ENCODE data around the gene CAMTA1.
A peak's percentile ranks its signal among the peaks of the same experiment; 100 is the strongest.
"Not testable (repeated sequence)": the region's sequence is repeated elsewhere in the genome, so short reads cannot be mapped to it uniquely, and the experiment has no call there.

Gene CAMTA1

DNA sequence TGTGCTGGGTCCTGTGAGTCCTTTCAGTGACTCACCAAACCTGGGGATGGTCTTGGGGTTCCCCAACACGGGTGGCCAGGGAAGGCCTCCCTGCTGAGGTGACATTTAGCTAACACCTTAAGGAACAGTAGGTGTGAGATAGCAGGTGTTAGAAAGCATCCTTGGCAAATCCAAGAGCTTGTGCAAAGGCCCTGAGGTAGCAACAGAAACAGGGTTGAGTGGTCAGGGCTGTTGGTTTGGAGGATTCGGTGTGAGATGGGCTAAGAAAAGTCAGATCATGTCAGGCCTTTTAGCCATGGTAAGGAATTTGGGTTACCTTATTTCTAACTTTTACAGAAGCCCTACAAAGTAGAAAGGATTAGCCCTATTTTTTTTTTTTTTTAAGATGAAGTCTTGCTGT is 343.0 kb downstream of the CAMTA1 start:
- DNase-seq: no peak

DNA sequence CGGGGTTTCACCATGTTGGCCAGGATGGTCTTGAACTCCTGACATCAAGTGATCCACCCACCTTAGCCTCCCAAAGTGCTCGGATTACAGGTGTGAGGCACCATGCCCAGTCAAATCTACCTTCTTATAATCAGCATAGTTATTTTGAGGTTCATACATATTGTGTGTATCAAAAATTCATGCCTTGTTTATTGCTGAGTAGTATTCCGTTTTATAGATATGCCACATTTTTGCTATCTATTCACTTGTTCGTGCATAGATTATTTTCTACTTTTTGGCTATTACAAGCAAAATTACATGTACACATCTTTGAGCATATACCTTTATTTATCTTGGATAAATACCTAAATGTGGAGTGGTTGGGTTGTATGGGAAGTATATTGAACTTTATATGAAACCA is 344.9 kb downstream of the CAMTA1 start:
- no peak for DNase-seq

DNA sequence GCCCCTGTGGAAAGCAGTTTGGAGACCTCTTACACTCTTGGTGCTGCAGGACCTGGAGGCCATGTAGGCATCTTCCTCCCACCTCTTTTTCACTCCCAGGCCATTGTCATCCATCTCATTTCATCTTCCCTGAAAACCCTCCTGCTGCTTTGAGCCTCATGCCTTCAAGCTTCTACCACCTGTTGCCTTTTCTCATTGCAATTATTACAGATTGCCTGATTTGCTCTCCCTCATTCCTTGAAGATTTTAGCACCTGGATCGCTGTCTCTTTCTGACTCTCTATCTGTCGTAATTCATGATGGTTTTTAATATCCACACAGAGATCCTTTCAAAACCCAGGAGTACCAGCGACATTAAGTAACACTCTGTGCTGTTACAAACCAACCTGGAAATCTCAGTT is 350.2 kb downstream of the CAMTA1 start:
- DNase-seq: no peak

DNA sequence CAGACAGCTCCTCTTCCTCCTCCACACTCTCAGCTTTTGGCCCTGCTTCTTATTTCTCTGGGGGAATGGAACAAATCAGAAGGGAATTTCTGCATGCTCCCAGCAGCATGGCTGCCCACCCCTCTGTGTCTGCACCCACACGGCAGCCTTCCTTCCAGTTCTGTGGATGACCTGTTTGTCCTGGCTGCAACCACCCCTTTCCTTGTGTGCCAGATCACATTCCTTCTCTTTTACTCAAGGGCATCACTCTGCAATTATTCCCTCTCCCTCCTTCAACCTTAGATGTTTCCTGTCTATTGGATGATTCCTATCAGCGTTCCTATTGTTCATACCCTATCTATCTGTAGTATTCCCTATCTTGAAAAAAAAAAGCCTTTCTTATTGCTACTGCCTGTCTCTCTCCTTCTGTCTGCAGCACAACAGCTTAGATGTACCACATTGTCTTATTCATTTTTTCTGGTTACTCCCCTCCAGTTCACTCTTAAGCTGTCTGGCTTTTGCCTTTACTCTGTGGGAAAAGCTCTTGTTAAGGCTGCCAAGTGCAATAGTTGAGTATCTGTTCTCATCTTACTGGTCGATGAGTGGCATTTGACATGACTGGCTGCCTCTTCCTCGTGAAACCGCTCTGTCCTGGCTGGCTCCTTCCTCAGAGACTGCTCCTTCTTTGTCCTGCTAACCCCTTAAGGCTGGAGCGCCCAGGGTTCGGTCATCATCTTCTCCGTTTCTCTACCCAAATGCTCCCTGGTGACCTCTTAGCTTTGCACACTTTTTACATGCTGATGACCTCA is 351.1 kb downstream of the CAMTA1 start:
- DNase-seq: no peak

DNA sequence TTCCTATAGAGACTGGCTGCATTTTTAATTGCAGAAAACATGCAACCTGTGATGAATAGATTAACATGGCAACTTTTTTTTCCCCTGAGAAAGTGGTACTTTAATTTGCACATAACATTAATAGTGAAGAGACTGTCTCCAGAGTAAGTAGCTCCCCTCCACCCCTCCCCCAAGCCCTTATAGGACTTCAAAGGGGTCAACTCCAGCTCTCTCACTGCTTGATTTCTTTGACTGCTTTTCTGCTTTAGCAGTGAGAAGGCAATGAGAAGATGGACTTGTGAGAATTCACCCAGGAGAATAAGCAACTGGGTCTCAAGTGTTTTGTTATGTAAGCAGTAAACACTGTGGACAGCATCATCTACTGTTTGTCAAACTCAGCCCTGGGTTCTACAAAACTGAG is 355.0 kb downstream of the CAMTA1 start:
- DNase-seq: no peak

DNA sequence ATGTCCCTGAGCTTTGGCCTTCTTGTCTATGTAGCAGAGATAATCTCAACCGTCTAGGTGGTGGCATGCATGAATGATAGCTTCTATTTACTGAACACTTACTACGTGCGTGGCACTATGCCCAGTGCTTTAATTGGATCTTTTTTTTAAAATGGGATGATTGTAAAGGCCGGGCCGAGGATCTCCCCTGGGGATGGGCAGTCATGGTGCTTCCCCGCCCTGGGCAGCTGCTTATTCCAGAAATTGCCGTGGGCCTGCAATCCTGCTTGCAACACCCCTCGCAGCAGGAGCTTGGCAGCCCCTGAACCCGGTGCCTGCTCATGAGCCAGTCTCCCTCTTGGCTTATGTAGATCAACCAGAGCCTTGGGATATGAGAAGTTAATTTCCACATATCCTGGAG is 360.7 kb downstream of the CAMTA1 start:
- no peak for DNase-seq

DNA sequence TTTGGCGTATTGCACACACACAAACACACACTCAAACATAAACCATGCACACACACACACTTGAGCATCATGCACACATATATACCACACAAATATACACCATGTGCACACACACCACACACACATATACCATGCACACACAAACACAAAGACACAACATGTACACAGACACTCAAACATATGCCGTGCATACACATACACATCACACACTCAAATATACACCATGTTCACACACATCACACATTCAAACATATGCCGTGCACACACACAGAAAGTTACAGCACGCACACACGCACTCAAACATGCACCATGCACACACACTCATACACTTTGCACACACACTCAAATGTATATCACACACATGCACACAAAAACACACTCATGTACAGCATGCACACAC is 361.5 kb downstream of the CAMTA1 start:
- DNase-seq: no peak

DNA sequence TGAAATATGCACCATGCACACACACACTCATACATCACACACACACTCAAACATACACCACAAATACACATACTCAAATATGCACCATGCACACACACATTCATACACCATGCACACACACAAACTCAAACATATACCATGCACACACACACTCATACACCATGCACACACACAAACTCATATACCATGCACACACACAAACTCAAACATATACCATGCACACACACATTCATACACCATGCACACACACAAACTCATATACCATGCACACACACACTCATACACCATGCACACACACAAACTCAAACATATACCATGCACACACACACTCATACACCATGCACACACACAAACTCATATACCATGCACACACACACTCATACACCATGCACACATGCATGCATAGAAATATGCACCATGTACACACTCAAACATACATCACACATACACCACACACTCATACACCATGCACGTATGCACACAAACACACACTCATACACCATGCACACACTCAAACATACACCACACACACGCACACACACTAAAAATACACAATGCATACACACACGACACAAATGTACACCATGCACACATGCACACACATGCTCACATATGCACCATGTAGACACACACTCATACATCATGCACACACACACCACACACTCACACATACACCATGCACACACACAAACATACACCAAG is 362.5 kb downstream of the CAMTA1 start:
- DNase-seq: not testable (repeated sequence)

DNA sequence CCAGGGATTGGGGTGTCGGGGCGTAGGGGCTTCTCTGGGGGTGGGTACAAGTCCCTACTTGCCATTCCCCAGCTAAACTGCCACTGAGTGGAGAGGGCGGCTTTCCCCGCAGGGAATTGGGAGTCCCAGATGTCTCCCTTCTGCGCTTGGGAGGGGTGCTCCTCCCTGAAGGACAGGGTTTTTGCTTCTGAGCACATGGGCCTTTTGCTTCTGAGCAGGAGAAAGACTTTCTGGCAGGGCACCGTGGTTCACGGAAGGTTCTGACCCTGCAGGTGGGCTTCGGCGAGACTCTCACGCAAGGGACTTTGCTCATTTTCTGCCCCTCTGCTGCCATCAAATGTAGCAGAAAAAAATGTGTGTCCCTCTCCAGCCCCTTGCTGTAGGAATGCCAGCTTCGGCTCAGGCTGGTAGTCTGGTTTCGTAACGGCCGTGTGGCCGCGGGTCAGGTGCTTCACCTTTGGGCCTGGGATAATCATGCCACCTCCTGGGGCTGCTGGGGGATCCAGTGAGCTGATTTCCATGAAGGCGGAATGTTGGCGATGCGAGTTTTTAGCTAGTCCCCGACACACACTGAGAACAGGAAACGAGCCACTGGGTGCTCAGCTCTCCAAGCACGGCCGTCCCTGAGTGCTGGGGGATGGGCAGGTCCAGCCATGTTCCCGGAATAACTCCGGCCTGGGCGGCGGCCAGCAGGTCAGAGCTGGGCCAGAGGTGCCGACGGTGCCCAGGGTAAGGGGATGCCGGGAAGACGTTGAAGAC is 364.0 kb downstream of the CAMTA1 start:
- no peak for DNase-seq

DNA sequence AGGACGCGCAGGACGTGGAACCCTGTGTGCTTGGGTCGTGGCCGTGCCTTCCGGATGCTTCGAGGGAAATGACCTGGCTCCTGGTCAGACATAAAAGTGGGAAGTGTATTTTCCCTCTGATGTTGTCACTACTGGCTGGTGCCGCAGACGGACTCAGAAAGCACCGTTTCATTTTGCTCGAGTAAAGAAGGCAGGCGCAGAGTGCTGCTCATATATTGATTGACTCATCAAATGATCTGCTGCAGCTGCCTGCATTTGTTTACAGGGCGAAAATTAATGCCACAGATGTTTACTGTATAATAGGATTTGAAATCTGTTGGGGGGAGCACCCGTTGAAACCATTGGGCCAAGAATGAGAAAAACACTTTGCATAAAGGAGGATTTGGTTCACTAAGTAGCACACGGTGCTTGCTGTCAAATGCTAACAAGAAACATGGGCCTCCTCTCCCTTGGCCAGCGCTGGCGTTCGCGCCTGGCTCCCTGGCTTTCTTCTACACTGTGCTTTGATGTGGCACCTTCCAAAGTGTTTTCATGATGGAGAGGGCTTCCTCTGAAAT is 365.5 kb downstream of the CAMTA1 start:
- DNase-seq: no peak

DNA sequence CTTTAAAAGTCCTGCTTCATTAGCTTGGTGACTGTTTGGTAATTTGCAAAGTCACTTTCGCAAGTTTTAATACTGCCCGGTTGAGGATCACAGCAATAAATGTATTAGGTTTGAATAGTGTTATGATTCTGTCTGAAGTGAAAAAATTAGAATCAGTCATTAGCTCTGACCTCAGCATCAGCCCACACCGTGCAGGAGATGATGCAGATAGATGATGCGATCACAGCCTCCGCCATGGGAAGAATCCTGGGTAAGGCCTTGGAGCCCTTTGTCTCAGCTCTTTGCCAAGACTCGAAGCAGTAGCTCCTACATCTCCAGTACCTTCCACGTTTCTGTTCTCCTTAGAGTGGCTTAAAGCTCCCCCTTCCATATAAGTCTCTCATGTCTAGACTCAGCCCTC is 366.7 kb downstream of the CAMTA1 start:
- no peak for DNase-seq

DNA sequence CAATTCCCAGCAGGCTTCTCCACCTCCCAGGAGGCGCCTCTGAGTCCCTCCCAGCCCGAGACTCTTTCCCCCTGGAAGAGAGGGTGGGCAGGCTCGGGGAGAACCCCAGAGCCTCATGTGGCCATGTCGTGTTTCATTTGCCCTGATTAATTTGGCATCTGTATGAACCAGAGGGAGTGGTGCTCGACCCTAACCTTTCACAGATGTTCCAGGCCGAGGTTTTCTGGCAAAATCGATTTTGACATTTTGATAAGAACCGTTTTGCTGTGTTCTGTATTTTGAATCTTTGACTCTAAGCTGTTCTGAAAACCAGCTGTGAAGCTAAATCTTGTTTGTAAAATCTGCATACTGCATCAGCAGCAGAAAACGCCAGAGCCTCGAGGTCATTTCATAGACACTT is 367.4 kb downstream of the CAMTA1 start:
- DNase-seq: no peak

DNA sequence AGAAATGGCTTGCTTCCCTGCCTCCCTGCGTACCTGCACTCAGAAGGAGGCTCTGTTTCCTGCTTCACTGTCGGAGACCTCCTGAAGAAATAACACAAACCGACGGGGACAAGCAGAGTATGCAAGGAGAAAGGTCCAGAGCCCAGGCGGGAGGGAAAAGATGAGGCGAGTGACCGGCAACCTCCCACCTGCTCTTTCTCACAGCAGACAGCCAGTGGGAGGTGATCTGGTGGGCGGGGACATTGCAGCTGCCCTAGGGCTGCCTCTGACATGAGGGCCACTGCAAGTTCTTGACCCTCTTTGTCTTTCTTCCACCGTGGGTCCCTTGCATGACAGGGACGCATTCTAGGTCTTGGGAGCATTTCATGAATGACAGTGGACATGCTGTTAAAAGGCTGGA is 368.2 kb downstream of the CAMTA1 start:
- no peak for DNase-seq

DNA sequence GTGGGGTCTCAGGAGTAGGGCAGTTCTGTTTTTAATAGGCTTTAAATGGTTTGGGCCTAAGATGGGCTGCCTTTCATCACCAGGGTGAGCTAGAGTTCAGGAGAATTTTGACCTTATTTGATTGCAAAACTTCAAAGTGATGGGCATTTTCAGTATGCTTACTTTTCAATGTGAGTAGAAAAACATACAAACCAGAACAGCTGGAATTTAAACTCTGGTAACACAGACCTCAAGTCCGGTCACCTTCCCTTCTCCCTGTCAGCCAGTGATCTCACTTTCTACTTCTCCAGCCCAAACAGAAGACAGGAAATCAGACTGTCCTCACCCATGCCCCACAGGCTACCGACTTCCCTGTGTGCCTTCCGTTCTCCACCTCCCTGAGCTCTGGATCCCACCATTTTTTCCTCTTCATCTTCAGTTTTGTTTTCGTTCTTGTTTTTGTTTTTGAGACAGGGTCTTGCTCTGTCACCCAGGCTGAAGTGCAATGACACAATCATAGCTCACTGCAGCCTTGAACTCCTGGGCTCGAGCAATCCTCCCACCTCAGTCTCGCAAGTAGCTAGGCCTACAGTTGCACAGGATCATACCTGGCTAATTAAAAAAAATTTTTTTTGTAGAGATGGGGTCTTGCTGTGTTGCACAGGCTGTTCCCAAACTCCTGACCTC is 374.0 kb downstream of the CAMTA1 start:
- no peak for DNase-seq

DNA sequence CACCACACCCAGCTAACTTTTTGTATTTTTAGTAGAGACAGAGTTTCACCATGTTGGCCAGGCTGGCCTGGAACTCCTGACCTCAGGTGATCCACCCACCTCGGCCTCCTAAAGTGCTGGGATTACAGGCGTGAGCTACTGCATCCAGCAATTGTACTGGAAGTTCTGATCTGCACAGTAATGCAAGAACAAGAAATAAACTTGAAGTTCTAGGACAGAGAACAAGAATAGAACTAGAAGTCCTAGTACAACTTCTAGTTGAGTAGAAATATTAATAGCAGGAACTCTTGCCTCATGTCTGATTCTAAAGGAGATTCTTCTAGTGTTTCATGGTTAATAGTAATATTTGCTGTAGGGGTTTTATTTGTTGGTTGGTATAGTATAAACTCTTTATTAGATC is 383.3 kb downstream of the CAMTA1 start:
- DNase-seq: not testable (repeated sequence)

DNA sequence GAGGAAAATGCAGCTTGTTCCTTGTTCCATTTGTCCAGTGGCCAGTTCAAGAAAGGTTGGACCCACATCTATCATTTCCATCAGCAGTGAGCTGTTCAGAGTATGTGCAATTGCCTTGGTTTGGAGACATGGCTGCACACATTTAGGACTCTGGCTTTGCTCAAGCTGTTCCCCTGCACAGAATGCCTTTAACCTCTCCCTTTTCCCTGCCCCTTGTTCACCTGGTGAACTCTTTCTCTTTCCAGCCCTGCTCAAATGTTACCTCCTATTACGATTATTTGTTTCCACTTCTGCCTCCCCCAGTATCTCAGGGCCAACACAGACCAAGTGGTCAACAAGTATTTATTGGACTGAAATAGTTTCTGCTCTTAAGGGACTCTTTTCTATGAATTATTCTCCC is 385.9 kb downstream of the CAMTA1 start:
- DNase-seq: no peak

DNA sequence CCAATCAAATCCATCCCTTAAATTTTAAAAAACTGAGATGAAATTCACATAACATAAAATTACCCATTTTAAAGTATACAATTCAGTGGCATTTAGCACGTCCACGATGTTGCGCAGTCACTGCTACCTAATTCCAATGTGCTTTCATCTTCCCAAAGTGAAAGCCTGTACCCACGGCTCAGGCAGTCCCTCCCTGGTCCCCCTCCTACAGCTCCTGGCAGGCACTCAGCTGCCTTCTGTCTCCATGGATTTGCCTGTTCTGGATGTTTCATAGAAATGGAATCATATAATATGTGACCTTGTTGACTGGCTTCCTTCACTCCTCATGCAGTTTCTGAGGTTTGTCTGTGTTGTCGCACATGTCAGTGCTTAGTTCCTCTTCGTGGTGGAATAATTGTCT is 386.3 kb downstream of the CAMTA1 start:
- DNase-seq: no peak

DNA sequence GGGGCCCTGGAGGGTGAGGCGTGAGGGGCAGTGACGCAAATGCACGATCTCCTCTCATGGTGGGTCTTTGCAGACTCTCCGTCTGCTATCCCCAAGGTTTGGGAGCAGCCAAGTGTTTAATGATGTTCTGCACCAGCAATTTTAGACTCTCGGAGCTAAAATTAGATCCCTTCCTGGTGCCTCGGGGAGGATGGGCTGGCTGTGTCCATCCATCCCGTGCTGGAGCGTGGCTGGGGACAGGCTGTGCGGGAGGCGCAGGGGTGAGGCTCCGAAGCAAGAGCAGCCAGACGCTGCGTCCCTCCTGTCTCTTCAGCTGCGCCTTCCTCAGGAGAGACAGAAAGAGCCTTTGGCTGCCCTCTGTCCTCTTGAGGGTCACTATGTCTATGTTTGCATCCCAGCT is 387.6 kb downstream of the CAMTA1 start:
- DNase-seq: peak; percentile 2

DNA sequence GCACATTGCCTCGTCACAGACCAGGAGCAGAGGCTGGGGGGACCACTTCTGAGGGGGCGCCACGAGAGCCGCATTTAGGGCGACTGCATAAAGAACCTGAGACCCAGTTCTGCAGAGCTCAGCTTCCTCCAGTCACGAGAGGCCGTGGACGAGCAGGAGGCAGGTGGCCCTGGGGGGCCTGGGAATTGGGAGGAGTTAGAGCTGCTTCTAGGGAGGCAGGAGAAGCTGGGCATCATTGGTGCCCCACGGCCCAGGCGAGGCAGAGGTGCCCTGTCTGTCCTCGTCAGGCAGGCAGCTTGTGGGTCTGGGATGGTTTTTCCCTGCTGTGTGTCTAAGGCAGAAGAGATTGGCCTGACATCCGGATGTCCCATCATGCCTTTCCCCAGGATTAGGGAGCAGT is 389.3 kb downstream of the CAMTA1 start:
- no peak for DNase-seq

DNA sequence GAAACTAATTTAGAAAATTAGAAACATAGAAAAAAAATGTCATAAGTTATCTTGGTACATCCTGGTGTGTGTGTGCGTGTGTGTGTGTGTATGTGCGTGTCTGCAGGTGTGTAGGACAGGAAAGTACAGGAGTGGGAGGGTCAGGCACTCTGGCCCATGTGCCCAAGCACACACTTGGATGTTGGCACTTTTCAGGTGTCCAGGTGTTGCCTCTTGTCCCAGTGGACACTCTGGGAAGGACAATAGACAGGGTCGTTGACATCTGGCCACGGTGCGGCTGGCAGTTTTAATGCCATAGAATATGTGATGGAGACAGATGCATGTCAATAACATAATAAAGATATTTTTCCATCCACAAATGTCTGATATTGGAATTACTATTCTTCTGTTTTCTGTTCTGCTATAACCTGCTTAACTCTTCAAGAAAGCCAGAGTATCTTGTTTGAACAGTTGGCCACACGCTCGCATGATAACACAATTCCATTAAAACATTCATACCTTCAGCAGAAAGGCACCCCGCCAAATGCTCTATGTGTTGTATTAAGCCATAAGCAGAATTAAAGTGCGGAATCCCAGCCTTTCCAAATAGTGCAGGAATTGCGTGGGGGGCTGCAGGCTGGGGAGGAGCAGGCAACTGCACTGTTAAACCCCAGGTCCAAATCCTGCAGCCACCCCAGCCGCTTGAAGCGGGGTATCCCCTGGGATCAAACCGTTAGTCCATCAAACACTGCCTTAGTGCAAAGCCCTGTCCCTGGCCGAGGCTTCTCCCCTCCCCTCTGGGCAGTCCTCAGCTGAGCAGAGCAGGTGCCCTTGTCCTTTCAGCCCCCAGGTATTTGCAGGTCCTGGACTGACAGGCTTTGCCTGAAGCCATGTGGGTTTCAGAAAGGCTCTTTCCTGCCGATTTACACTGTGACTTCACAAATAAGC is 390.0 kb downstream of the CAMTA1 start:
- DNase-seq: no peak

DNA sequence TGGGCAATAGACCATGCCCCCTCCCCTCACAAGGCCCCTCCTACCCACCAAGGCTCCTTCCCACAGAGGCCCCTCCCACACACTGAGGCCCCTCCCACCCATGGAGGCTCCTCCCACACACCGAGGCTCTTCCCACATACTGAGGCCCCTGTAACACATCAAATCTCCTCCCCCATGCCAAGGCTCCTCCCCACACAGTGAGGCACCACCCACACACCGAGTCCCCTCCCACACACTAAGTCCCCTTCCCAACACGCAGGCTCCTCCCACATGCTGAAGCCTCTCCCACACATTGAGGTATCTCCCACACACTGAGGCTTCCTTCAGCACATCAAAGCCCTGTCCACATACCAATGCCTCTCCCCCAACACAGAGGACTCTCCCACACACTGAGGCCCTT is 391.8 kb downstream of the CAMTA1 start:
- DNase-seq: no peak
